CD4-positive, alpha-beta T cell treated with Interleukin-4 for 1 hour (primary cell): Measurements from ENCODE around the gene TMEM120A.
"Not testable (repeated sequence)": the region's sequence is repeated elsewhere in the genome, so short reads cannot be mapped to it uniquely, and the experiment has no call there.

Source experiments
- DNase-seq, 2 donors: peaks; one replicate each; pipeline ENCODE4 v3.0.0-alpha.2; 2020 to 2022

The TMEM120A gene

DNA sequence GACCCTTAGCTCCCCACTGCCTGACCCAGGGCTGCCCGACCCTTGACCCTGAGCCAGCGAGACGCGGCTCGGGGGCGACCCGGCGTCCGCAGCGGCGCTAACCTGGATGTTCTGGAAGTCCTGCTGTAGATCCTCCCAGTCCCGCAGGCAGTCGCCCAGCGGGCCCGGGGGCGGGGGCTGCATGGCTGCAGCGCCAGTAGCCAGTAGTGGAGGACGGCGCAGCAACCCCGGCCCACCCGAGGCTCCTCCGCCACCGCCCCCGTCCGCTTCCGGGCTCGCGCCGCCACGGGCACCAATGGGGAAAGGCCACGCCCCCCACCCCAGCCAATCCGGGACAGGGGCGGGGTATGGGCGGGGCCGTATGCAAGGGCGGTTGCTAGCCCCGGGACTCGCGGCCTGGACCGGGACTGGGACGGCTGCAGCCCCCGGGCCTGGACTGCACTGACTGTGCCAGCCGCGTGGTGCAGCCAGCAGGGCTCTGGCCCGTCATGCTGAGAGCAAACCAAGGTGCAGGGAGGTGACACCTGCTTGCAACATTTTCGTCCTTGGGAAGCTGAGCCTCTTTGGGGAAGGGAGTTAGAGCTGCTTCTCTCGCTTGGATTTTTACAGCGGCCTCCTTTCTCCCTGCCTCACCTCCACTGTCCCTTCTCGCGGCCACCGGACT lies at the start of gene TMEM120A:
TSS of gene TMEM120A (minus strand) at position 208 of the 664 bp plus-strand sequence. CDS start at position 183, 25 bp downstream.
- DNase-seq, result peak; percentile 90 to 92

DNA sequence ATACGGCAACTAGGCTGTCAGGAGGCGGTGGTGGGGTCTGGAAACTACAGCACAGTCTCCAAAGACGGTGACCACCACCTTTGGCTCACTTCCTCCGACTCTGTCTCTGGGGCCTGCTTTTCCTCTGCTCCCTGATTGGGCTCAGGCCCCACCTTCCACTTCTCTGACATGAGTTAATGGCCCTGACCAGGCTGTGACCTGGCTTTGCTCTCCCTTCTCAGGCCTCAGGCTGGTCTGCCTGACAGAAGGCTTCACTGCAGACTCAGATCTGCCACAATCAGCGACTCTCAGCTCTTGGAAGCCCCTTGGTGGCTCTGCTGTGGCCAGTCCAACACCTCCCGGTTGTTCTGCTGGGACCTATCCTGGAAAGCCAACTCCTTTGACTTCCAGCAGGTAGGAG lies 45.7 kb upstream of the TMEM120A start:
- DNase-seq, result no peak

DNA sequence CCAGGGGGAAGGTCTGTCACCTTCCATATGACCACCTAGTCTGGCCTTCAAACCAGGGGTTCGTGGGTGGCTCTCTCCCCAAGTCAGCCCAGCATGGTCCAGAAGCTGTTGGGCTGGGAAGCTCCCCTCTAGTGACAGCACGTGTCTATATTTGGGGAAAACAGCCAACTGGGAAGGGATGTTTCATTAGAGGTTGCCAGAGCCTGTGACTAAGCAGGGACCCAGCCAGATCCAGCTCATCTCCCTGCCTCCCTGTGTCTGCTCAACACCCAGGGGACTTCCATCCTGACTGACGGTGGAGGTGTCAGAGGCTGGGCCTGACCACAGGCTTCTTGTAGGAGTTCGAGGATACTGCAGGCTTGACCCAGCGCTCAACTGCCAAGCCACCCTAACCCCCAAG lies 42.9 kb upstream of the TMEM120A start:
- DNase-seq, result no peak

DNA sequence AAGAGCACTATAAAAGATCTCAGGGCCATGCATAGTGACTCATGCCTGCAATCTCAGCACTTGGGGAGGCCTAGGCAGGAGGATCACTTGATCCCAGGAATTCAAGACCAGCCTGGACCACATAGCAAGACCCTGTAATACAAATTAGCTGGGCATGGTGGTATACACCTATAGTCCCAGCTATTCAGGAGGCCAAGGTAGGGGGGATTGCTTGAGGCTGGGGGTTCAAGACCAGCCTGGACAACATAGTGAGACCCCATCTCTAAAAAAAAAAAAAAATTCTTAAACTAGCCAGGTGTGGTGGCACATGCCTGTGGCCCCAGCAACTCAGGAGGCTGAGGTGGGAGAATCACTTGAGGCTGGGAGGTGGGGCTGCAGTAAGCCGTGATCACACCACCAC lies 37.6 kb upstream of the TMEM120A start:
- DNase-seq, result no peak

DNA sequence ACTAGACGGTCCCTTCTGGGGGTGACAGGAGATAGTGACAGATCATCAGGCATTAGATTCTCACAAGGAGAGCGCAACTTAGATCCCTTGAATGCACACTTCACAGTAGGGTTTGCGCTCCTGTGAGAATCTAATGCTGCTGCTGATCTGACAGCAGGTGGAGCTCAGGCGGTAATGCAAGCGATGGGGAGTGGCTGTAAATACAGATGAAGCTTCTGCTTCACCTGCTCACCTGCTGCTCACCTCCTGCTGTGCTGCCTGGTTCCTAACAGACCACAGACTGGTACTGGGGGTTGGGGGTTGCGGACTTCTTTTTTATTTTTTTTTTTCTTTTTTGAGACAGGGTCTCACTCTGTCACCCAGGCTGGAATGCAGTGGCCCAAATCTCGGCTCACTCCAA lies 35.3 kb upstream of the TMEM120A start:
- not testable (repeated sequence) for DNase-seq

DNA sequence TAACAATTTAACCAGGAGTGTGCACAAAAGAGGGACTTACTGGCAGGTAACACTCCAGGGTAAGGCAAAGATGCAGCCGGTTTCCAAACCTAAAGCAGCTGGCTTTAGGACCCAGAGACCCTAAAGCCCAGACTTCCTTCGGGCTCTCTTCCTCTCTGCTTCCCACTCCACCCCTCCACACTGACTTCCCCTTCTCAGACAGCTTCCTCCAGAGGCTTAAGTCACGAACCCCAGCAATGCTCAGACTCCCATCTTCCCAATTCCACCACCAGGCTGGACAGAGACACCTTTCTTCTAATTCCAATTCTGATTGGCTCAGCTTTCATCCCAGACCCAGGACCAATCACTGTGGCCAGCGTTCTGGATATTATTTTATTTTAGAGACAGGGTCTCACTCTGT lies 28.6 kb upstream of the TMEM120A start:
- DNase-seq, result peak; percentile 4 to 34

DNA sequence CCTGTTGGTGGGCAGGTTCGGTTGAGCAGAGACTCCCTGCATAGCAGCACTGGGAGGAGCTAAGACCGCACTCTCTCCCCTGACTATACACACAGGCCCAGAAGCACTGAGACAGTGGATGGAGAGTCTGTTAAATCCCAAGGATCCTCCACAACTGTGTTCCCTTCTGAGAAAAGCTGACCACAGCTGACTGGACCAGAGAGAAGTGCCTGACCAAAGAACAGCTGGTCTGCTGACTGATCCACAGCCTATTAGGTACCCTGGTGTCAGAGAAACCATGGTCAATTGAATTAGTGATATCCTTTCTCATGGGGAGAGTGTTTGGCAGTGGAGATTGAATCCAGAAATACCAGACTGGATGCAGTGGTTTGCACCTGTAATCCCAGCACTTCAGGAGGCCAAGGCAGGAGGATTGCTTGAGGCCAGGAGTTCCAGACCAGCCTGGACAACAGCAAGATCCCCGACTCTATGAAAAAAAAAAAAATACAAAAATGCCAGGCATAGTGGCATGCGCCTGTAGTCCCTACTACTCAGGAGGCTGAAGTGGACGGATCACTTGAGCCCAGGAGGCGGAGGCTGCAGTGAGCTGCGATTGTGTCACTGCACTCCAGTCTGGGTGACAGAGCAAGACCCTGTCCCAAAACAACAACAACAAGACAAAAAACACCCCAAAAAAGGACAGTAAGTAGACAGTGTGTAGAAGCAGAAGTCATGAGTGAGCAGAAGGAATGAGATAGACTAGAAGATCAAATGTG lies 27.8 kb upstream of the TMEM120A start:
- no peak for DNase-seq

DNA sequence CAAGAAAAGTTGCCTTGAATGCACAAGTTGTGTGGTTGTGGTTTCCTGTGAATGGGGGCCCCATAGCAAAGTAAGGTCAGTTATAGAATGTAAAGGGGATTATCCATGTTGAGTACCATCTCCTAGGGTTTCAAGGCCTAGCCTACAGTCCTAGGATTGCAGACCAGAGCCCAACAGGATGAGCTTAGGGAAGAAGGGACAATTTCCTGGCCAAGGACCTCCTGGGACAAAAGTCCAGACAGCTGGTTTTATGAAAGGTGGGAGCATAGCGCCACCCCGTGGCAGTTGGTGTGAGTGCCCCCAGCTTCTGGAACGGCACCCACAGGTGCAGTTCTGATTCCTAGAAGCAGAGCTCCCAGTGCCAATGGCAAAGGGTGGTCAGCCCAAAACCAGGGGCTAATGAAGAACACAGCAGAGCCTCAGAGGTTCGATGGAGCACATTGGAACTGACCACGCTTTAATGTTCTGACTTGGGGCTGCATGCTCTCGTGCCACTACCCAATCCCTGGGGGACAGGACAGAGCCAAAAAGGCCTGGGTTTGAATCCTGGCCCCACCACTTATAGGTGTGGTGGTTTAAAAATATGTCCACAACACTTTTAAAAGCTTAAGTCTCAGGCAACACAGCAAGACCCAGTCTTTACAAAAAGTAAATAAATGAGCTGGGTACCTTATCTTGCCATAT lies 25.8 kb upstream of the TMEM120A start:
- peak; percentile 65 to 70 for DNase-seq

DNA sequence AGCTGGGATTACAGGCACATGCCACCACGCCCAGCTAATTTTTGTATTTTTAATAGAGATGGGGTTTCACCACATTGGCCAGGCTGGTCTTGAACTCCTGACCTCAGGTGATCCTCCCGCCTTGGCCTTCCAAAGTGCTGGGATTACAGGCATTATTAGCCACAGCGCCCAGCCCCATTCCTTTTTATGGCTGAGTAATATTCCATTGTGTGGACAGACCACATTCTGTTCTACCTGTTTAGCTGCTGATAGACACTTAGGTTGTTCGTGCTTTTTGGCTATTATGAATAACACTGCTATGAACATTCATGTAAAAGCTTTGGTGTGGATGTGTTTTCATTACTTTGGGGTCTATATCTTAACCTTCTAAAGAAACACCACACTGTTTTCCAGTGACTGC lies 24.1 kb upstream of the TMEM120A start:
- not testable (repeated sequence) for DNase-seq

DNA sequence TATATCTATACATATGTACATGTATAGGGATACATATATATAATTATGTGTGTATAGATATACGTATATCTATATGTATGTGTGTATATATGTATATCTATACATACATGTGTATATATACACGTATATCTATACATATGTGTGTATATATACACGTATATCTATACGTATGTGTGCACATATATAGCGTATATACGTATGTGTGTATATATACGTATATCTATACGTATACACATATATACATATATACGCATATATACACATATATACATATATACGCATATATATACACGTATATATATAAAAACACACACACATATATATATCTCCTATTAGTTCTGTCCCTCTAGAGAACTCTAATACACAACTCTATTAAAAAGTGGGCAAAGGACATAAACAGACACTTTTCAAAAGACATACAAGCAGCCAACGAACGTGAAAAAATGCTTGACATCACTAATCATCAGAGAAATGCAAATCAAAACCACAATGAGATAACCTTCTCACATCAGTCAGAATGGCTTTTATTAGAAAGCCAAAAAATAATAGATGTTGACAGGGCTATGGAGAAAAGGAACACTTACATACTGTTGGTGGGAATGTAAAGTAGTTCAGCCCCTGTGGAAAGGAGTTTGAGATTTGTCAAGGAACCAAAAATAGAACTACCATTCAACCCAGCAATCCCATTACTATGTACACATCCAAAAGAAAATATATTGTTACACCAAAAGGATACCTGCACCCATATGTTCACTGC lies 22.0 kb upstream of the TMEM120A start:
- no peak for DNase-seq

DNA sequence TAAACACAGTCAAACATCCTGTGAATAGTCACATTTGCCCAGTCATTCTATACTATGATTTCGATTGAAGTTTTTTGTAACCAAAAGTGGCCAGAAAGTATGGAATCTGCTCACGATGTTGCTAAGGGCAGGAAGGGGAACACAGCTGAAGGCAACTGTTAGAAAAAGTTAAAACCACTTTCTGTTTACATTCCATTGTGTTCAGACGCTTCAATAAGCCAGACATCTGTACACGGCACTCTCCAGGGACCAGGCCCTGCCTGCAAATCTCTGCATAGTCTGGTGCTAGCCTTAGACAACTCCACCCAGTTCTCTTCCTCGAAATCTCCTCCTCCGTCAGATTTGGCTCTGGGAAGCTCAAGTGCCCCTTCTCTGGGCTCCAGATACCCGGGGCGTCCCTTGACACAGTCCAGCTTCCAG lies 17.1 kb upstream of the TMEM120A start:
- no peak for DNase-seq

DNA sequence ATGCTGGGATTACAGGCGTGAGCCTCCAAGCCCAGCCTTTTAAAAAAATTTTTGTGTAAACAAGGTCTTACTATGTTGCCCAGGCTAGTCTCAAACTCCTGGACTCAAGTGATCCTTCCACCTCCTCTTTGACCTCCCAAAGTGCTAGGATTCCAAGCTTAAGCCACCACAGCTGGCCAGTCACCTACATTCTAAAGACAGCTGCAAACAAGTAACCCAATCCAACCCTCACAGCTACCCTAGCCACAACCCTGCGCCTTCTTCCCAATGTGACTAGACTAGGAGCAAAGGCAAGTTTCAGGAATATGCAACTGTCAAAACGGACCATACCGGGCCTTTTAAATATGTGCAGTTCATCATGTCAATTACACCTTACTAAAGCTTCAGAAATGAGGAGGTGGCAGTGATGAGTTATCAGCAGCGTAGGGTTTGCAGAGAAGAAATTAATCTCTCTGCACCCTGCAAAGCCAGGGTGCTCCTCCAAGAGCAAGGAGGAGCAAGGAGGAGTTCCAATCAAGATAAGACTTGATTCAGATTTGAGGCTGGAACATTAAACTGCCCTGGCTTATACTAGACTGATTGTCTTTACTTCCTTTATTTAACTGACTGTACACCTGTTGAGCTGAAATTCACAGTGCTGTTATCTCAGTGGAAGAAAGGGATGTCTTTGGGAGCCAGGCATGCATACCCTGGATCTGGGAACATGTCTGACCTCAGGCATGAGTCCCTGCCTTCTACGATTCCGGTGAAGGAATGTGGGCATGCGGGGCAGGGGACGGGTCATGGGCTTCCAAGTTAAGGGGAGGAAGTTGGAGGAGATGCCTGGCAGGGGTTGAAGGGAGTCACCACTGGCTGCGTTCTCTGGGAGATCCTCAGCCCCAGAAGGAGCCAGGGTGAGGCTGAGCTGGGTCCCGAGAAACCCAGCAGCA lies 15.5 kb upstream of the TMEM120A start:
- no peak for DNase-seq

DNA sequence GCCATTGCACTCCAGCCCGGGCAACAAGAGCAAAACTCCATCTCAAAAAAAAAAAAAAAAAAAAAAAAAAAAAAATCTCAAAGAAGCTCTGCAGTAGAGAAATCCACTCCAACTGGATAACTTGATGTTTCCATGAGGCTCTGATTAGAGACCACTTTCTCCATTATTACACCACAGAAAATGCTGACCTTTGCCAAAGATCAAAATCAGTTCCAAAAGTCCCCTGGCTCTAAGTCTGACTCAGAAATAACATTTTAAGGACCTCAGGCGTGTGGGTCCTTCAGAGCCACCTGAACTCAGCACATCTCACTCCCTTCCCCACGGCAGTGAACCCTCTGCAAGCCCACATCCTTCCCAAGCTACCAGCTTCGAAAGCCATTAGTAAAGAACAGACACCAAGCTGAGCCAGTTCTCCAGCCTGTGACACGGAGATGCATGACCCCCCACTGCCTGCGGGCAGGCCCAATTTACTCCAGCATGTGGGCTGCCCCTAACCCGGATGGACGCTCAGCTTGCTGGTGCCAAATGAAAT lies 13.8 kb upstream of the TMEM120A start:
- DNase-seq, result peak in 1 of 2 donors; percentile 19

DNA sequence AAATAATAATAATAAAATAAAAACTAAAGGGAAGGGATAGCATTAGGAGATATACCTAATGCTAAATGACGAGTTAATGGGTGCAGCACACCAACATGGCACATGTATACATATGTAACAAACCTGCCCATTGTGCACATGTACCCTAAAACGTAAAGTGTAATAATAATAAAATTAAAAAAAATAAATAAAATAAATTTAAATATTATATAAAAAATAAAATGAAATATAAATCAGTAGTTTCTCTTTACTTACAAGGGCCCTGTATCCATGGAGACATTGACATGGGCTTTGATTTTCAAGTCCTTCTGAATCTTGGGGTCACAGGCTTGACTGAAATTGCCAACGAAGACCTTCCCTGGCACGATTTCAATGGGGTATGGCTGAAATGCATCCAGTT lies 10.6 kb upstream of the TMEM120A start:
- not testable (repeated sequence) for DNase-seq

DNA sequence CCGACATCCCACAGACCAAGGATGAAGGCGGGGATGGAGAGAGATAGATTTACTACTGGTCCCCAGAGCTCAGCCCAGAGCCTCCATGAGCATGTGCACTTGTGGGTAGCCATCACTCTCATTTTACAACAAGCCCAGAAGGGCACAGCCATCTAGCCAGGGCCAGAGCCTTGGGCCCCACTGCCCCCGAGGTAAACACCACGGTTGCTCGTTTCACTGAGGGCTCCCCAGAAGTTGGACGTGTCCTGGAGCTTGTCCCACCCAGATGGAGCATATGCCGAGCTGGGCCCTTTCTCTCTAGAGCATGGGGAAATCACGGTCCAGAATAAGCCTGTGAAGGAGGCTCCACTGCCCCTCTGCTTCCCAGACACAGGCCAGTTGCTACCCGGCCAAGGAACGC lies 9.0 kb upstream of the TMEM120A start:
- no peak for DNase-seq

DNA sequence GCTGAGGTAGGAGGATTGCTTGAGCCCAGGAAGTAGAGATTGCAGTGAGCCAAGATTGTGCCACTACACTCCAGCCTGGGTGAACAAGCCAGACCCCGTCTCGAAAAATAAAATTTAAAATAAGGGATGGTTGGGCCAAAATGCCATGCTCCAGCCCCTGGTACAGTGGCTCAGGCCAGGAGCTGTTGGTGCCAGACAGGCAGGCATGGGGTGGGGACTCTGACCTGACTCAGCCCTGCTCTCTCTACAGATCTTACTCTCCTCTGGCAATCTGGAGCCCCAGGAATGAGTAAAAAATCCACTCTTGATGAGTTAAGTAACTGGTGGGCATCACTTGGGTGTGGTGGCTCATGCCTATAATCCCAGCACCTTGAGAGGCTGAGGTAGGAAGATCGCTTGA lies 8.4 kb upstream of the TMEM120A start:
- no peak for DNase-seq

DNA sequence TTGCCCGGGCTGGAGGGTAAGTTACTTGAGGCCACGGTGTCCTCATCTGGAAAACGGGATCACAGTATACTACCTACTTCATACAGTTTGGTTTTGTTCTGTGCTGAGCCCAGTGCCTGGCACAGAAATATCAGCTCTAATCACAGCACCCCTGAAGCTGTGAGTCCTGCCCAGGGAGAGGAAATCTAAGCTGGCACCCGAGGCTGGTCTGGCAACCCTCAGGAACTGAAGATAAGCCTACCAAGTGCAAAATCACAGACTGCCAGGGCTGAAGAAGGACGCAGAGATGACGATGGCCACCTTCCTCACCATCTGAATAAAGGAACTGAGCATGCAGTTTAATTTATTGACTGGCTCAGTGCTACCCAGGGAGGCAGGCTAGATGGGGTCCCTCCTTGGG lies 7.7 kb upstream of the TMEM120A start:
- no peak for DNase-seq

DNA sequence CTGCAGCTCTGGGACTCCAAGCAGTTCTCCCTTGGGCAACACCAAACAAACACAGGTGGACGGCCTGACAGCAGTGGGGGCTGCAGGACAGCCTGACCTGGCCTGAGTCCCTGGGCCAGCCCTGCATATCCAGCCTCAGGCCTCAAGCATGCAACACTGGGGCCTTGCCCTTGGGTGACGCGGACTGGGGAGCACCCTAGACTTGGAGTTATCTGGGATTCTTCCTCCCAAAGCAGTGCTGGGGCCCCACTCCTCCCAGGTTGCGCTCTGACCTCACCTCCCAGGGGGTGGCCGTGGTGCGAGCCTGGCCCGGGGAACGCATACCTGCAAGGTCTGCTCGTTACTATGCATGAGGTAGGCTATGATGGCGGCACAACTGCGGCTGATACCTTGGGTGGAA lies 6.2 kb upstream of the TMEM120A start:
- no peak for DNase-seq

DNA sequence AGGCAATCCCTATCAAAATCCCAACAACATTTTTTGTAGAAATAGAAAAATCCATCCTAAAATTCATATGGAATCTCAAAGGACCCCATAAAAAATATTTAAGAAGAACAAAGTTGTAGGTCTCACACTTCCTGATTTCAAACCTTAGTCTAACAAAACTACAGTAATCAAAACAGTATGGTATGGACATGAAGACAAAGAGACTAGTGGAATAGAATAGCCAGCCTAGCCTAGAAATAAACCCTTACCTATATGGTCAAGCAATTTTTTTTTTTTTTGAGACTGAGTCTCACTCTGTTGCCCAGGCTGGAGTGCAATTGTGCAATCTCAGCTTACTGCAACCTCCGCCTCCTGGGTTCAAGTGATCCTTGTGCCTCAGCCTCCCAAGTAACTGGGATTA lies 3.6 kb upstream of the TMEM120A start:
- DNase-seq, result no peak

DNA sequence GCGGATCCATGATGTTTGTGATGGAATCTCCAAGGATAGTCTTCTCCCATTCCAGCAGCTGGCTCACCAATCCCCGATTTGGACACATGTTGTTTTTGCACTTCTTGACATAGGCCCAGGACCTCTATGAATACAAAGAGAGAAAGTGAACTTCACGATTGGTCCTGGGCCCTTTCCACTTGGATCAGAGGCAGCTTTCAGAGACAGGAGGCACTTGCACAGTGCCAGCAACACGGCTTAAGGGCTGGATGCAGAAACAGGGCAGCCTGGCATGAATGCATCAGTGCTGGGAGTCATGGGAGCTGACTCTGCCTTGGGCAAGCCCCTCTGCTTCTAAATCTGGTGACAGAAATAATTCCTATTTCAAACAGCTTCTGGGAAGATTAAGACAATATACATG lies 2.1 kb upstream of the TMEM120A start:
- no peak for DNase-seq

DNA sequence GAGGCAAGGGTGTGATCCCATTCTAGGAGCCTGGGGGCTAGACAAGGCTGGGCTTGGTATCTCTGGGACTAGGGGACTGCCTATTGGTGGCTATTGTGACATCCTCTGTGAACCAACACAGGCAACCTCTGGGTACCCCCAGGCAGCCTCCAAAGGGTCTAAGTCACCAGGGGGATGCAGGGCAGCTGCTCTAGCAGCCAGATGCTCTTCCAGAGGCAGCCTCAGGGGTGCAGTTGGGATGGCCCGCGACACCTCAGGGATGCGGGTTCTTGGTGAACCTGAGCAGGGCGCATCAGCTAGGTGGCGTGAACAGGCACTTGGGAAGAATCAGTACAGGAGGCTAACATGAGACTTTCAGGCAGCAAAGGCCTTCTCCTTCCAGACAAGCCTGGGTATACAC lies 1.6 kb upstream of the TMEM120A start:
- no peak for DNase-seq

DNA sequence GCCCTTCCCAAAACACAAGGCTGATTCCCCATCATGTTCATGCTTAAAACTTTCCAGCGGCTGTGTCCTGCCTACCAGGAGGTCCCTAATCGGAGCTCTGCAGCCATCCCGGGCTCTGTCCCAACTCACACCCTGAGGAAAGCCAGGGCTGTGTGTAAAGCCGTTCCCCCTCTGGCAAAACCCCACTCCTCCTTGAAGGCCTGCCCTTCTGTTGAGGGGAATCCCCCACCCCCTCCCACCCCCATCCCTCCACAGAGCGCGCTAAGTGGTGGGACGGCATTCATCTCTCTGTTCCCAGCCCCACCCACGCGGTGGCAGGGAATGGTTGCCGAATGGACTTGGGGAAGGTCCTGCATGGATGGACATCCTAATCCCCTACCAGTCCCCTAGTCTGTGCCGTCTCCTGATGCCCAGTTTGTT lies 667 bp upstream of the TMEM120A start:
- no peak for DNase-seq
